CD4-positive, alpha-beta T cell treated with Interleukin-12 subunit alpha and Interleukin-12 subunit beta, for 1 hour (primary cell): ENCODE results near the gene AMT.

Source experiments
- DNase-seq: peaks from one replicate; pipeline ENCODE4 v3.0.0-alpha.2; 2020

Gene AMT

DNA sequence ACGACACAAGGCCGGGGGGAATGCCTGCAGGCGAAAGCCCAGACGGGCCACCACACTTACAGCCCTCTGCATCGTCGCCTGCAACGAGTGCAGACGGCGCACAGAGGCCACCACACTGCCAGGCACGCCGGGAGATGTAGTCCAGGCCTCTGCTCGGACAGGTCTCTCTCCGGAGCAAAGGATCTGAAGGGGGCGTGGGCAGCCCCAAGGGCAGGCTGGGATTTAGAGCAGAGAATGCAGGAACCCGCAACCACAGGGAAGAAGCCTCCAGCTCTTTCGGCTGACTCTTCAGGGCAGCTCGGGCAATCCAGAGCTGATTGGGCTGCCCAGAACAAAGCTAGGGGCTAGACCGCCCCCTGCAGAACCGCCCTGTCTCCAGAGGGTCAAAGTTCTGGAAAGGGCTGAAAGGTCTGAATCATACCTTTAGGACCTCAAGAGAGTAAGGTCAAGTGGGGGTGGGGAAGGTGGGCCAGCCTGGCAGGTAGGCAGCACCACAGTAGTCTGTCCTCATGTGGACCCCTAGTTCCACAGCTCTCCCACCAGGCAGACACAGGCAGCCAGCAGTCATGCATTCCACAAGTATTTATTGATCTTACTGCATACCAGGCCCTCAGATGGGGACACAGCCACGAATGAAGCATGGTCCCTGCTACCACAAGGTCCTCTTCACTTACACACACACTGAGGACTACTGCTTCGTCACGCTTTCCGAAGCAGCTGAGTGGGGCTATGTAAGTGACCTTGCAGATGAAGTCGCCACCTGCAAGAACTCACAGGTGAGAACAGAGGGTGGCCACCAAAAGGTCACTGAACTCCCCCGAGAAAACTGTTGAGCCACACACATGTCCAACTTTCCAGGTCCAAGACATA lies at the start of gene AMT:
Gene AMT (minus strand): TSS at position 95 of the 870 bp plus-strand sequence. CDS start 23 bp downstream, at position 72.
- no peak for DNase-seq

DNA sequence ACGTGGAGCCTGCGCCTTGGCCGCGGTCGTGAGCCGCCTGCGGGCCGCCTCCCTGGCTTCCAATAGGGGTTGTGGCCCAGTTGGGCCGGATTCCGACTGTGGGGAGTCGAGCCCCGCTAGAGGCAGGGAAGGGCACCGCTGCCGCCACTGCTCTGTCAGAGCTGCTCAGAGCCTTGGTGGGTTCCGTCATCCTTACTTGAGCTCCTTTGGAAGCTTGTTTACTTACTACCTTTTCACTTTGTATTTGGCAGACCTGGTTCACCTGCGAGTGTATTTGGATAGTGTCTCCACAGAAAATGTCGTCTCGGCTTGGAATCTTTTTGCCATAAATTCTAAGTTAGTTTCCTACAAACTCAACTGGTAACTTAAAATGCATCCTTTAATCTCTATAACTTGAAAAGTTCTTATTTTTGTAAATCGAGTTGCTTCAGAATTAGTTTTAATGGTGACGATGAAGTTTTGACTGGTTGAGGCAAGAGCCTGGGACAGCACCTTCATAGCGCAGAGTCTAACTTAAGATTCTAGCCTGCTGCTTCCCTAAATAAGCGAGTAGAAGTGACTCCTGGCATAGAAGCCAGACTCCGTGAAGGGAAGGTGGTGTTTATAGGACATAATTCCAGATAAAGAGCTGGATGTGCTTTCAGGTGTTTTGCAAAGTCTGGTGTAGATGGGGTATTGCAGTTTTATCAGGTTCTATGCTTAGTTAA lies 48.6 kb upstream of the AMT start:
- DNase-seq, result no peak

GRCh38 chr3:49469936-49470713 lies 47.9 kb upstream of the AMT start, which contains the start of gene DAG1:
Gene DAG1, plus strand, starts transcription at chr3:49470267. Its CDS starts 40,268 bp downstream, at chr3:49510535.
- DNase-seq, result peak; percentile 96

DNA sequence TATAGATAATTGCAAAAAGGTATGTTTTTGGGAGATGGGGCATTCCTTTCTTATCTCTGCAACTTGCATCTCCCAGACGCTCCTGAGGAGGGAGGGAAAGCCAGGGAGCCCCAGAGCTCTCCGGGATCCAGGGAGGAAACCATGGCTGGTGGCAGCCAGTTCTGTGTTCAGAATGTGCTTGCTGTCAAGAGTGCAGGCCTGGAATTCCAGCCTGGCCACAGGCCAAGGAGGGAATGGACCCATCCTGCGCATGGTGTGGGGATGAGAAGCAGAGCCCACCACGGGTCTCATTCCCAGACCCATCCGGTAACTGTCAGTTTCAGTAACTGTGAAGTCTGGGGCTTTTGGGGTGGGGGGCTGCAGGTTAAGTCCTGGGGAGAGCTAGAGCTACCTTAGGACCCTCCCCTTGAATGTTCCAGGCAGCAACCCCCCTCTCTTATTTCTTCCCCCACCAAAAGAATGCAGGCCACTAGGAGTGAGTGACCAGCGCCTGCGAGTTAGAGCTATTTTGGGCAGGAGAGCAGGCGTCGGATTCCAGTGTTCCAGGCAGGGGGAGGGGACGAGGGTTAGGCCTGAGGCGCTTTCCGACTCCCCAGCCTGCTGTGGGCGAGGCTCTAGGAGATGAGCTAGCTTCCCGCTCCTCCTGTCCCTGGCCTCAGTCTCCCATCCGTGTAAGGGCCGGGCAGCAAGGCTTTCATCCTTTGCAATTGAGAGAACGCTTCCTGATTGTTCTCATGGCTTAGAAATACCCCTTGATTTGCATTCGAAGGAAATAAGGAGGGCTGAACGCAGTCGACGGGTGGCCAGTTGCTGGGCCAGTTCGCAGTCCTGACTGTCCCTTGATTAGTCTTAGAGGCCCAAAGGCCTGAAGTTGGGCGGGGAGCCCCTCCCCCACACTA lies 47.0 kb upstream of the AMT start:
- DNase-seq, result no peak

- DNase-seq, result no peak
Observed at GRCh38 chr3:49466085-49466484, 43.8 kb upstream of the AMT start.

- DNase-seq, result no peak
Observed at GRCh38 chr3:49465270-49466034, 43.2 kb upstream of the AMT start.

GRCh38 chr3:49462222-49462621 lies 39.9 kb upstream of the AMT start:
- no peak for DNase-seq

DNA sequence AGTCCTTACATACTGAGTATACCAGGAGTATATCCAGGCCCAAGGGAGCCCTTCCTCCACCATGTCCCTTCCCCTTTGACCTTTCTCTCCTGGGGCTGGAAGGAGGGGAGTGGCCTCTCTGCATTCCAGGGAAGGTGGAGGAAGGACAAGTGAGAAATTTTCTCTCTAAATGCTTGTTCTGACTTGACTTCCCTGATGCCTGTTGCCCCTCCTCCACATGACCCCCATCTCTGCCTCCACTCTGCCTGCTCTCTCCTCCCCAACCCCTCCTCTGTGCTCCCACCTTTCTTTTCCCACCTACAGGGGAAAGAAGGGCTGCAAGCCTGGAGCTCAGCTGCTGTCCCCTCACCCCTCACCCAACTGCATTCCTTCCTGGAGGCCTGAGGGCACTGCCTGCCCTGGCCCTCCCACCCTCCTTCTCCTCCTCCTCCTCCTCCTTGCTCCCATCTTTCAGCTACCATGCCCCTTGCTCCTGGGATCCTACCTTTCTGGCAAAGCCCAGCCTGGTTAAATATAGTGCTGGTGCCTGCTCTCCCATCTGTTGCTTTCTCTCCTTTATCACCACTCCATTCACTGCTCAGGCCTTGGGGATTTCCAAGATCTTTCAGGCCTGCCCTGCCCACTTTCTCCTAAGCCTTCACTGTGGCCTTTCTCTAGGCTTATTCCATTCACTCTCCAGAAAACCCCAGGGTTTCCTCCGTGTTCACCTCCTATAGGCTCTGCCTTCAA lies 39.3 kb upstream of the AMT start:
- no peak for DNase-seq

- DNase-seq, result no peak
Observed at GRCh38 chr3:49460956-49461355, 38.7 kb upstream of the AMT start.

DNA sequence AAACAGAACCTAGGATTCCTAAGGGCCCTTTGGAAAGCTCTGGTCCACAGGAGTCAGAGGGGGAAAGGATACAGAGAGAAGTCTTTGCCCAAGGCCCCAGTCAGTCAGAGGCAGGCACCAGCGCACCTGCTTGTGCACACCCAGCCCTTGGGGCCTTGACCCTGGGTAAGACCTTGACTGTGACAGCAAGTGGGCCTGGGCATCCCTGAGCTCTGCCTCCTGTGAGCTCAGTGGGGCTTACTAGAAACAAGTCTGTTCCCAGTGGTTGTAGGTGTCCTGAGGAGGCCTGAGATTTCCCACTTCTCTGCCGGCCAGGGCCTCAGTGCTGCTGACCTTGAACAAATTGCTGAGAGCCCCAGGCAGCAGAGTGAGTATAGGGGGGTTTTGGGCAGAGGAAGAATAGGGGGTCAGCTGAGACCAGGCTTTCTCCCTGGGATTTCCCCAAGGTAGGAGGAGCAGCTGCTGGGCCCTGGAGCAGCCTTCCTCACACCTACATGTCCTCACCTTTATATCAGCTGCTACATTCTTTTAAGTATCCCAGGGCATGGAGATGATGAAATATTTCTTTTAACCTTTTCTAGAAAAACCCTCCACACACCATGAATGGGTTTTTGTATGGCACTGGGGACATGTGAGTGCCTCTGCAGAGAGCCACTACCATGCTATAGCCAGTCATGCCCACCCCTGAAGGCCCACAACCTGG lies 38.1 kb upstream of the AMT start:
- no peak for DNase-seq

DNA sequence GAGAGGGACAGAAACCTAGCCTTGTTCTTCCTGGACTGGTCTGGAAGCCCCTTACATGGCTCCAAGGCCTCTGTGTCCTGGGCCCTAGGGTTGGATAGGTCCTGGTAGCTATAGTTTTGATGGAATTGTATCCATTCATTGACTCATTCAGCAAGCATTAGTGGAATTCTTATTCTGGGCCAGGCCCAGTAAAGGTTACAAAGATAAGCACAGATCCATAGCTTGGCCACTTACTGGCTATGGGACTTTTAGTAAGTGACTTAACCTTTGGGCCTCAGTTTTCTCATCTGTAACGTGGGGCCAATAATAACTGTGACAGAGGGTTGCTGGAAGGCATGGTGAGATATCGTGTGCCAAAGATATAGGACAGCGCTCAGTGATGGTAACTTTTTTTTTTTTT lies 34.2 kb upstream of the AMT start:
- DNase-seq, result no peak

GRCh38 chr3:49454898-49455681 lies 32.8 kb upstream of the AMT start:
- DNase-seq, result no peak

DNA sequence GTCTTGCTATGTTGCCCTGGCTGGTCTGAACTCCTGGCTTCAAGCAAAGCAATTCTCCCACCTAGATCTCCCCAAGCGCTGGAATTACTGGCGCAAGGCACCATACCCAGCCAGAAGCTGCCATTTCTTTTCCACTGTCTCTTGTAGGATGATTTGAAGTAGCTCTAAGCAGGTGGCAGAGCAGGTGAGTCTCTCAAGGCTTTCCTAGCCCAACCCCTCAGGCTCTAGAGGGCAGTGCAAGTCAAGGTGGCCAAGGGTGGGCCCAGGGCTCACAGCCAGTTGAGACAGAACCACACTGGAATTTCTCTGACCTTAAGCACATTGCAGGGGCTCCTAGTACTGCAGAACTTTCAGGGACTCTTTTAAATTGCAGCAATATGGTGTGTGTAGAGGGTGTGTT lies 32.2 kb upstream of the AMT start:
- no peak for DNase-seq

GRCh38 chr3:49453621-49454020 lies 31.3 kb upstream of the AMT start:
- no peak for DNase-seq

- DNase-seq, result no peak
Observed at GRCh38 chr3:49445391-49445790, 23.1 kb upstream of the AMT start.

DNA sequence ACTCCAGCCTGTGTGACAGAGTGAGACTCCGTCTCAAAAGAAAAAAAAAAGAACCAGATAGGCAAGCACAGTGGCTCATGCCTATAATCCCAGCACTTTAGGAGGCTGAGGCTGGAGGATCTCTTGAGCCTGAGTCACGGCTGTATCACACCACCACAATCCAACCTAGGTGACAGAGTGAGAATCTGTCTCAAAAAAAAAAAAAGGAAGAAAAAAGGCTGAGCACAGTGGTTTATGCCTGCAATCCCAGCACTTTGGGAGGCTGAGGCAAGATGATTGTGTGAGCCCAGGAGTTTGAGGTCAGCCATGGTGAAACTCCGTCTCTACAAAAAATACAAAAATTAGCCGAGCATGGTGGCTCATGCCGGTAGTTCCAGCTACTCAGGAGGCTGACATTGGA lies 12.5 kb upstream of the AMT start:
- no peak for DNase-seq

DNA sequence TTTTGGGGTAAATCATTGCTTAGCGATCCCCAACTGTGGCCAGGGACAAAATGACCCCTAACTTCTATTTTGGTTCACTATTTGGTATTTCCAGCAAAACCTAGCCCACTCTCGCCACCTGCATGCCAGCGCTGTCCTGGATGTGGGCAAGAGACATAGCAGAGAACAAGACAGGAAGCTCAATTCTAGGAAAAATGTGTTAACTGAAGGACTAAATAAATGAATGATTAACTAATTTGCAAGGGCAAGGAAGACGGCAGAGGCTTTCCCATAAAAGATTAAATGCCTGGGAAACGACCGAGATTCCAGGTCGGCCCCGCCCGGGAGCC lies 6.4 kb upstream of the AMT start:
- no peak for DNase-seq

GRCh38 chr3:49427586-49427985 lies 5.3 kb upstream of the AMT start:
- DNase-seq, result no peak

GRCh38 chr3:49424816-49425215 lies 2.5 kb upstream of the AMT start:
- DNase-seq, result no peak
